GM20000 (cell line): Measurements from ENCODE around the gene ACAD8.

Experiments used
- DNase-seq: peaks from one replicate; pipeline ENCODE4 v3.0.0; 2012; ENCODE audit warnings: low spot score
- TF ChIP-seq, protein P1 (sequence below): IDR thresholded peaks from 2 replicates; pipeline ENCODE4 v1.5.1; 2012; ENCODE audit warnings: mild to moderate bottlenecking, control low read depth; ENCODE audit errors: extremely low read depth, missing control alignments

The ACAD8 gene

DNA sequence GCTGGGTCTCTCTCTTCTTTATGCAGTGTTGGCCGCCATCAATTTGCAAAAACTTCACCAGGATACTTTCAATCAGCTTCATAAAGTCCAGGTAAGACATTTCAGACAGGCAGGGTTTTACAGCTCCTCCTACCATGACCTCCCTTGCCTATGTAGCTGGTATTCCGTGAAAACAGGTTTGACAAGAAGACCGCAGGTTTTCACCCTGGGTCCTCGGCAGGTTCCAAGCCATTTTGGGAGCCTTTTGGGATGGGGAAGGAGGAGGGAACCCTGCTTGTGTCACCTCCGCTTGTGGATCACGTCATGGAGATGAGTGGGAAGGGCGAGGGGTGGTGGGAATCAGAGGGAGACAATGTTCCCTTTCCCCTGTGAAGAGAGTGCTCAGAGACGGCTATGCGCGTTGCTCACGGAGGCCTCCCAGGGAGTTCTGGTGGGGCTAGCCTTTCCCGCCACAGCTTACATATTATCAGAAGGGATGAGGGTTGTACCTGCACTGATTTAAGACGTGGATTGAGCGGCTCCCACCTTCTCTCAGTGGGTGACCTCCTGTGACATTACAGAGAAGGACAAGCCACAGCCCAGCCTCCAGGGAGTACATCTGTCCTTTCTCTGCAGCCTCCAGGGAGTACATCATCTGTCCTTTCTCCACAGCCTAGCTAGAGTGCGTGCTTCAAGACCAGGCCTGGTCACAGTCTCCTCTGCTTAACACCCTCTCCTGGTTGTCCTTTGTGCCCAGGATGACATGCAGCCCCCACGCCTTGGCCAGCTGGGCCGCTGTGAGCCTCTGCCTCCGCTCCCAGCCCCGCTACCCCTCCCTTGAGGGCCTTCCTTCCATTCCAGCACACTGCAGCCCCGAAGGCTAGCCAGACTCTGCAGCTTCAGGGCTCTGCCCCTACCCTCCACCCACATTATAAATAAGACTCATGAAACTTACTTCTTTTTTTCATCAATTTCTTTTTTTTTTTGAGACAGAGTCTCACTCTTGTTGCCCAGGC is 40.0 kb downstream of the ACAD8 start:
- no peak for DNase-seq
- TF ChIP-seq, protein P1, sequence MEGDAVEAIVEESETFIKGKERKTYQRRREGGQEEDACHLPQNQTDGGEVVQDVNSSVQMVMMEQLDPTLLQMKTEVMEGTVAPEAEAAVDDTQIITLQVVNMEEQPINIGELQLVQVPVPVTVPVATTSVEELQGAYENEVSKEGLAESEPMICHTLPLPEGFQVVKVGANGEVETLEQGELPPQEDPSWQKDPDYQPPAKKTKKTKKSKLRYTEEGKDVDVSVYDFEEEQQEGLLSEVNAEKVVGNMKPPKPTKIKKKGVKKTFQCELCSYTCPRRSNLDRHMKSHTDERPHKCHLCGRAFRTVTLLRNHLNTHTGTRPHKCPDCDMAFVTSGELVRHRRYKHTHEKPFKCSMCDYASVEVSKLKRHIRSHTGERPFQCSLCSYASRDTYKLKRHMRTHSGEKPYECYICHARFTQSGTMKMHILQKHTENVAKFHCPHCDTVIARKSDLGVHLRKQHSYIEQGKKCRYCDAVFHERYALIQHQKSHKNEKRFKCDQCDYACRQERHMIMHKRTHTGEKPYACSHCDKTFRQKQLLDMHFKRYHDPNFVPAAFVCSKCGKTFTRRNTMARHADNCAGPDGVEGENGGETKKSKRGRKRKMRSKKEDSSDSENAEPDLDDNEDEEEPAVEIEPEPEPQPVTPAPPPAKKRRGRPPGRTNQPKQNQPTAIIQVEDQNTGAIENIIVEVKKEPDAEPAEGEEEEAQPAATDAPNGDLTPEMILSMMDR: no peak

DNA sequence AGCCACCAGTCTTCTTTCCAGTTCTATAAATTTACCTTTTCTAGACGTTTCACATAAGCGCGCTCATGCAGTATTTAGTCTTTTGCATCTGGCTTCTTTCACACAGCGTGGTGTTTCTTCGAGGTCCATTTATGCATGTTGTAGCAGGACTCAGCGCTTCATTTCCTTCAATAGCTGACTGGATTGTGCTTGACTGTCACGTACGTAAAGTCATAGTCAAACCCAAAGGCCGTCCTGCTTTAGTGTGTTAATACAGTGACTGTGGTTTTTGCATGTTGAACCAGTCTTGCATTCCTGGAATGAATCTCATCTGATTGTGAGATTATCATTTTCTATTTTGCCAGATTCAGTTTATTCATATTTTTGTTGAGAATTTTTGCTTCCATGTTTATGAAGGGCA is 41.3 kb downstream of the ACAD8 start:
- no peak for DNase-seq
- TF ChIP-seq, protein P1: no peak

DNA sequence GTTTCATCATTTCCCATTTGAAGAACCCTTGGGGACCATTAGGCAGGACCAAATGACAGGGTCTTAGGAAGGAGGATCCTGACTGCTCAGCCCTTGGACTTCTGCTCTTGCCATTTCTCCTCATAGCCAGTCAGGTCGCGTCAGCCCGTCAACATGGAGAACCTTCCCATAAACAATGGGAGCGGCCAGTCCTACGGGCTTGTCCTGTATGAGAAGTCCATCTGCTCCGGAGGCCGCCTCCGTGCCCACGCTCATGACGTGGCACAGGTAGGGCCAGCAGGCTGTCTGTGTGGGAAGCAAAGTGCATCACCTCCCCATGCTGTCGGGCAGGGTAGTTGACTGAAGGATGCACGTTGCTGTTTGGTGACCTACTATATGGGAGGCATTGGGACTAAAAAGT is 58.9 kb downstream of the ACAD8 start:
- TF ChIP-seq, protein P1: no peak

DNA sequence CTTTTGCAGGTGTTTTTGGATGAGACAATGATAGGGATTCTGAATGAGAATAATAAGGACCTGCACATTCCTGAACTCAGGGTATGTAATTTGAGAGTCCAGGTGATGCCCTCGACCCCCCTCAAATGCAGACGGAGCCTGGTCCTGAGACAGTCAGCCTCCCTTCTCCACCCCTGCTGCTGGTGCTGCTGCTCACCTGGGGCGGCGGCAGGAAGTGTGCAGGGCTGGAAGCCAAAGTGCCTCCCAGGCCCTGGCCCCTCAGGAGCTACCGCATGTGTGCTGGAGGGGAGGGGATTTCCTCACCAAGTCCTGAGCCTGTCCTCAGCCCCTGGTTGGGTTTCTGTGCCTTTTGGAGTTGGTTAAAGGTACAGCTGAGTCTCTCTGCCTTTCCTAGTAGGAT is 59.4 kb downstream of the ACAD8 start:
- TF ChIP-seq, protein P1: no peak
- DNase-seq: no peak

More for the DNA sequence above, 58.9 kb downstream of the ACAD8 start:
- DNase-seq: no peak

DNA sequence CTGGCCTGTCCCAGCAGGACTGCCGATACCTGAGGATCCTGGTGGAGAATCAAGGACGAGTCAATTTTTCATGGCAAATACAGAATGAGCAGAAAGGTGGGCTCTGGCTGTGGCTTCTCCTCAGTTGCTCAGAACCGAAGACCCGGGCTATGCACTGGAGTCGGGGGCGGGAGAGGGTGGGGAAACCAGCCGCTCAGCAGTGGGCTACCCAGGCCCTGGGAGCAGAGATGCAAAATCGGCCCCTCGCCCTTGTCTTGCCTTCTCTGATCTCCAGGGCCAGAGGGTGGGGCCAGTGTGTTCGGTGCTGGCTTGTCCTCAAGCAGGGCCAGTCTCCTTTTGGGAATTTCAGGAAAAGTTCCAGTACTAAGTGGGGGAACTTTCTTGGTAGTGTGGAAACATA is 60.0 kb downstream of the ACAD8 start:
- no peak for DNase-seq
- TF ChIP-seq, protein P1: no peak

DNA sequence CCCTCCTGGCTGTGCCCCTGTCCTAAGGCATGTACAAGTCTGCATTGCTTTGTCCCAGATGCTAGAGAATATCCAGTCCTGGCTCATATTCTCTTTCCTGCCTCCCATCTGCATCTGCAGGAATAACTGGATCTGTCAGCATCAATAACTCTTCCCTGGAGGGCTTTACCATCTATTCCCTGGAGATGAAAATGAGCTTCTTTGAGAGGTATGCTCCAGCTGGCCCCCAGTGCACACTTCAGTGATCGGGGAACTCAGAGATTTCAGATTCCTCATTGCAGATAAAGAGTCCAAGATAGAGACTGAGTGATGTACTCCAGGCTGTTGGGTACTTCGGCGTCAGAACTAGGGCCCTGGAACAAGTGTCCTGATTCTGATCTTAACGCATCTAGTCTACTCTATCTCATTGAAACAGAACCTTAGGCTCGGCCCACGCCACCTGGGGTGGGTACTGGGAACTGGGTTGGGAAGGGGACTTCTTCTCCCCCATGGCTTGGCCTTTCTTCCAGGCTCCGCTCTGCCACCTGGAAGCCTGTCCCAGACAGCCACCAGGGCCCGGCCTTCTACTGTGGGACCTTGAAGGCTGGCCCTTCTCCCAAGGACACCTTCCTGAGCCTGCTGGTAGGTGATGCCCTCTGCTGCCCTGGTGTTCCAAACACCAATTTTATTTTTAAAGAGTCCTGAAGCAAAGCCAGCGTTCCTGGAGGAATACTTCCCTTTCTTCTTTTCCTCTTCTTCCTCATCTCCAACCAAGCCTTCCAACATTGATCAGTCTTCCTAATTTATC is 60.6 kb downstream of the ACAD8 start:
- no peak for DNase-seq
- TF ChIP-seq, protein P1: no peak
